ENCODE results near the gene WDR27.
"Not testable (repeated sequence)": the region's sequence is repeated elsewhere in the genome, so short reads cannot be mapped to it uniquely, and the experiment has no call there.

WDR27 gene

DNA sequence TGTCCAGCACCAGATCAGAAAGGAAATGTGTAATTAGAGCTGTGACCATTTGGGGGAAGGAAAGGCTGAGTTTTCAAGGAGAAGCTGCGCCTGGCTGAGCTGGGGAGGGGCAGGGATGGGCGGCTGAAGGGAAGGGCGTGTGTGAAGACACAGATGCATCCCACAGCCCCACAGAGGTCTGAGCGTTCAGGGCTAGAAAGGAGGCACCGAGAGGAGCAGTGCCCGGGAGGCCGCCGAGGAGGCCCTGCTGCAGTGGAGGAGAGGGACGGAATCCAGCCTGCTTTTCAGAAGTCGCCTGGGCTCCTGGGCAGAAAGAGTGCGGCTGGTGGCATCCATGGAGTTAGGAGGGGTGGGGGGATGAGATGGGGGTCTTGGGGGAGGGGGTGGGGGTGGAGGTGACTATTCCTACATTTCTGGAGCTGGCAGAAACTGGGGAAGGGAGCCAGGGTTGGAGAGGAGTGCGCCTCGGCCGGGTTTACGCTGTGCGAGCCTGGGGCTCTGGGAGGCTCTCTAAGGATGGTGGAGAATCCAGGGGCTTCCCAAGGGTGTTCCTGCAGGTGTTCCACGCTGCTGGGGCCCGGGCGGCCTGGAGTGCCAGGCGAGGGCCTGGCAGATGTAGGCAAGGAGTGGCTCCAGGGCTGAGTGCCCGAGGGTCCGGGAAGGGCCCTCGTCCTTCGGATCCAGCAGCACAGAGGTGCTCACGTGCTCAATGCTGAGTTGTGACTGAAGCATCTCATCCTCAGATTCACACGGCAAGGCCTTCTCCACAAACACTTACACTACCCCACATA is 41.8 kb downstream of the WDR27 start:
- no peak for DNase-seq

DNA sequence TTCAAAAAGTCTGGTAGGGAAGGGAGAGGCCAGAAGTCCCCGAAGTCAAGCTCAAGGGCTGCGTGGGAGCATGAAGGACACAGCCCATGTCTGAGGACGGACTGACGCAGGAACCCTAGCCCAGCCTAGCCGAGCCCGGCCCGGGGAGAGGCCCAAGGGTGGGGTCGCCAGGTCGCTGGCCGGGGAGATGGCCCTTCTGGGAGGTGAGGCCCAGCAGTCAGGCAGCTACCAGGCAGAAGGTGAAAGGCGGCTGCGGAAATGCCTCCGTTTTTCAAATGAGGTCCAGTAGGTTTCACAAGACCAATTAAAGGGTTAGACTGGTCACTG is 44.6 kb downstream of the WDR27 start:
- DNase-seq = no peak

DNA sequence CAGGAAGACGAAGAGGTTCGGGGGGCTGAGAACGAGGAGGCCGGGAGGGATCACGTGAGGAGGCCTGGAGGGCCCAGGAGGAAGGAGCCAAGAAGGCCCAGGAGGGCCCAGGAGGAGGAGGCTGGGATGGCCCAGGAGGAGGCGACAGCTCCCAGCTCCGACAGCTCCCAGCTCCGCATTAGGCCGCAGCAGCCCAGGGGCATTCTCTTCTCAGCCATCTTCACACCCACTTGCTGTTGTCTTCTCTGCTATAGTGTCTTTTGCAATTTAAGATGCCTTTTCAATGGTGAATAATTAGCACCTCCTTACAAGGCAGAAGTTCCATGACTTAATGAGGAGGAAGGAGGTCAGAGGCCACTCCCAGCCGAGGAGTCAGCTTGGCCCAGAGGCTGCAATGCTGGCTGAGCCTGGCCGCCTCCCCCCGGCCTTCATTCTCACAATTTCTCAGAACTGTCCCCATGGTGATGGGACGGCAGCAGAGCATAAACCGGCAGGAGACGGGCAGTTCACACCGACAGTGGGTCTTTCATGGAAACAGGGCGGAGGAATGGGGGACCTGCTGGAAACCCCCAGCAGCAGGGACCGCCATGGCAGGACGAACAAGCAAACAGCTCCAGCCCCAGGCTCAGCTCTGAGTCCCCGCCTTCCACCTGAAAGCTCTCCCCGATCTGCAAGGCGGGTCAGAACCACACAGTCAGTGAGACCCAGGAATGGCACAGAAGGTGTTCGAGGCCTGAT is 45.1 kb downstream of the WDR27 start:
- no peak for DNase-seq

DNA sequence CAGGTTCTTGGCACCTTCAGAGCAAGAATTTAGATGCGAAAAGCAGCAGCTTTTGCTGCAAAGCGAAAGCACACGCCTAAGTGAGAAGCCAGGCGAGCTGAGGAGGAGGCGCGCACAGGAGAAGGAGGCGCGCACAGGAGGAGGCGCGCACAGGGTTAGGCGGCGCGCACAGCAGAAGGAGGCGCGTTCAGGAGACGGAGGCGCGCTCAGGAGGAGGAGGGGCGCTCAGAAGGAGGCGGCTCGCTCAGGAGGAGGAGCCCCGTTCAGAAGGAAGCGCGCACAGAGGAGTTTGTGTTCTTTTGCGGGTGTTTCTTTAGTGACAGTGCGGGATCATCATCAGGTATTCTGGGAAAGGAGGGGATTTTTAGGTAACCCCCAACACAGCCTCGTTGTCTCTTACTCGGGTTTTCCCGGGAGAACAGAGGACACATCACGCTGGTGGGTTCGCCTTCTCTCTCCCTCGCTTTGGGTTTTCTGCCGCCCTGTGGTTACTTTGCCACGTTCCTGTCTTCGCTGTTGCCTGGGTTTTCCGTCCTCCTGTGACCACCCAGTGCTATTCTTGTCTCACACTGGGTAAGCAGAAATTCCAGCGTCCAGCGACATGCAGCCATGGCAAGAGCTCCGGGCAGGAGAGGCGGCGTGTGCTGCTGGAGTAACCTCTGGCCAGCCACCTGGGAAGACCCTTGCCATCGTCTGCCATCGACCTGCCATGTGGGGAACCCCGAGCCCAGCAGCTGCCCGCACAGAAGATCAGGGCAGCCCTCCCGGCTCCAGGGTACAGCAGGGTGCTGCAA is 47.0 kb downstream of the WDR27 start:
- peak in 2 of 4 experiments; percentile 37 to 71 for DNase-seq

DNA sequence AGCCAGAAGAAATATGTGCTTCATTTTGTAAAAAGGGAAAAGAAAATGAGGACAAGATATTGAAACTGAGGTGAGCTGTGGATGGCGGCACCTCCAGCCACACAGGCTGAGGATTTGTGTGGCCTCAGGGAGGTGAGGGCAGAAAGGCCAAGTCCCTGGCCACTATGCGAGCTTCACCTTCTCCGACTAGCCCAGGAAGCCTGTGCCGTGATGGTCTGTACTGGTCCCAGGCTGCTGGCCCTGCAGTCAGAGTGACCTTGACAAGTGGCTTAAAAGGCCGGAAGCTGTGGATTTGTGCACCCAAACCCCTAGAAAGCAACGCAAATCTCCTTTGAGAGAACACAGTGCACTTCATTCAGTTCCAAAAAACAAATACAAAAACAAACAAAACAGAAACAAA is 48.1 kb downstream of the WDR27 start:
- DNase-seq = no peak

DNA sequence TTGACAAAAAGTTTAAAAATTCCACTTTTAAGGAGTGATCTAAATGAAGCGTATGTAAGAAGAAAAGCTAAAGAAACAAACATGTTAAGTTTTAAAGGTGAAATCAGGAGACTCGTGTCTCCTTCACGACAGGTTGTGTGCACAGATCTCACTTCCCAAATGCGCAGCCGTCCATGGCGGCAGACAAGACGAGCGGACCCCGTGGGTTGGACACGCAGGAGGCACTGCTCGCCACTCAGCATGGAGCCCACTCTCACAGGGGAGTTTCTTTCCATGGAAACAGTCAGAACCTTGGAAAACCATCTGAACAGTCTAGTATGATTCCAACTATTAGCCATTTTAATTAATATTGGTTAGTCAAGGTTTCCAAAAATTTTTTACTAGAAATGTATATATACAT is 48.9 kb downstream of the WDR27 start:
- no peak for DNase-seq

DNA sequence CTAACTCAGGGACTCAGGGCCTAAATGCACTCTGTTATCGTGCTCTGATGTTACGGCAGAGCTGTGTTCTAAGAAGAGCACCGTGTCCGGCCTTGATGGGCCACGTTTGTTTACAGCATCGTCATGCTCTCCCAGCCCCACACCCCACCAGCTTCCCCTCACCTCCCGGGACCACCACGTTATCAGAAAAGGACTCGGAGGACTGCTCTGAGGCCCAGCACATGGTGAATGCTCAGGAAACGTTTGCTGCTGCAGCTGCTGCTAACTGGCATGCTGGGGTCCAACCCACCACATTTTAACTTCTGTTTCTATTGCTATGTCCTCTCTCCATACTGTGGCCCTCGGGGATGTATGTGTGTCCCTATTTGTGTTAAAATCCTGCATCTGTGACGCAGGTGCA is 50.3 kb downstream of the WDR27 start:
- DNase-seq = no peak

DNA sequence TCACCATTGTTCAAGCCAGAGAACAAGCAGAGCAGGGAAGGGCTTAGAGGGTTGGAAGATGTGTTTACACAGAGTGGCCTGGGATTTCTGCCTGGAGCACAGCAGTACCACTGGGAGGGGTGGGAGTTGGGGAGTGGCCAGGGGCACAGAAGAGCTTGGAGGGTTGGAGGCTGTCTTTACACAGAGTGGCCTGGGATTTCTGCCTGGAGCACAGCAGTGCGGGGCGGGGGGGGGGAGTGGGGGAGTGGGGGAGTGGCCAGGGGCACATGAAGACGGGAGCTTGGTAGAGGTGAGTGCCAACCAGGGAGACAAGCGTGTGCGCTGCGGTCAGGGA is 50.9 kb downstream of the WDR27 start:
- DNase-seq = no peak

DNA sequence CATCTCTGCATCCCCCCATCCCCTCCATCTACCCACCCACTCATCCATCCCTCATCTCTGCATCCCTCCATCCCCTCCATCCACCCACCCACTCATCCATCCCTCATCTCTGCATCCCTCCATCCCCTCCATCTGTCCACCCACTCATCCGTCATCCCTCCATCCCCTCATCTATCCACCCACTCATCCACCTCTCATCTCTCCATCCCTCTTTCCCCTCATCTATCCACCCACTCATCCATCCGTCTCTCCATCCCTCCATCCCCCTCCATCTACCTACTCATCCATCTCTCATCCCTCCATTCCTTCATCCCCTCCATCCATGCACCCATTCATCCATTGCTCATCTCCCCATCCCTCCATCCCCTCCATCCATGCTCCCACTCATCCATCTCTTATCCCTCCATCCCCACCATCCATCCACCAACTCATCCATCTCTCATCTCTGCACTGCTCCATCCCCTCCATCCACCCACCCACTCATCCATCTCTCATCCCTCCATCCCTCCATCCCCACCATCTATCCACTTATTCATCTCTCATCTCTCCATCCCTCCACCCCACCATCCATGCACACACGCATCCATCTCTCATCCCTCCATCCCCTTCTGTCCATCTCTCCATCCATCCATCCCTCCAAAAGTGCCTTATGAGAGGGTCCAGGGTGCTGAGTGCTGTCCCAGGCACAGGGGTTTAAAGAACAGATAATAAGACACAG is 51.4 kb downstream of the WDR27 start:
- DNase-seq = no peak

DNA sequence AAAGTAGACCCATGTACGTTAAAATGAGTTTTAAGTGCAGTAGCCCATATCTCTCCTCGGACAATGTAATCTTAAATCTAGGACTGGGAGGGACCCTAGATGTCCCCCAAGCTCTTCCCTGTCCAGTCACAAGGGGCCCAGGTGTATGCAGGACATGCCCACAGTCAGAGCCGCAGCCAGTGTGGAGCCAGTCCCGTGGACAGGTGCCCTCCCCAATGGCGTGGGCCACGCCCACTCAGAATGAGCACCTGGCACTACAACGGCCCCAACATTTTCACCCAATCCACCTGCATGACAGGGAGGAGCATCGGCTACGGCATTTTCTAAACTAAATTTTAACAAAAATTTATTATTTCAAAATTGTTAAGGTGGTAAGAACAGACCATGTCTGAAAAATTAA is 53.2 kb downstream of the WDR27 start:
- no peak for DNase-seq

DNA sequence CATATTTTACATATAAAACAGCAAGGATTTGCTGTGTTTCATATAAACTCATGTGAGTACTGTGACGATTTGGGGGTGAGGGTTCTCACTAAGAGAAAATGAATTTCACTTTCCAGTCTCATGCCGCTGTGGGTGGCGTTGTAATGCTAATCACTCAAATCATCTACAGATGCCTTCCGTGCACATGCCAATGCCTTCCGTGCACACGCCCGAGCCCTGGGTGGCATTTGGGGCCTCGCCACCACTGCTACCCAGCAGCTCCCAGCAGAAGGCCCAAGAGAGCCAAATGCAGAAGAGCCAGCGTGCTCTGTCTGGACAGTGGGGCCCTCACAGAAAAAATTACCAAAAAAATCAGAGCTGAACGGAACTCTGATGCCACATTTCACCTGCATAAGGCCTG is 53.7 kb downstream of the WDR27 start:
- DNase-seq = no peak

DNA sequence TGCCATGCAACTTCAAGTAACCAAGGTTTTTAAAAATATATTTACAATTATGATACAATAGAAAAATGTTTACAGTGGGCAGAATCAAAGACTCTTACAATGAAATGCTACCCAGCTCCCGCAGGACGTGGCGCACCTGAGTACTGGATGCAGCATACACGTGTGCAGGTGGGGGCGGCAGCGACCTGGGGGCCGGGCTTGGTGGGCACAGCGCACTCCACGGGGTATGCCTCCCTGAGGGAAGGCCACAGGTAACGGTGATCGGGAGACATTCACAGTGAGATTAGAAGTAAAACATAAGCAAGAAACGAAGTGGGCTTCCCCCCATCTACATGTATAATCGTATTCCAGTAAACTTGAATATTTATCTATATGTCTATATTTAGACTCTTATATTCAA is 54.2 kb downstream of the WDR27 start:
- DNase-seq = no peak

DNA sequence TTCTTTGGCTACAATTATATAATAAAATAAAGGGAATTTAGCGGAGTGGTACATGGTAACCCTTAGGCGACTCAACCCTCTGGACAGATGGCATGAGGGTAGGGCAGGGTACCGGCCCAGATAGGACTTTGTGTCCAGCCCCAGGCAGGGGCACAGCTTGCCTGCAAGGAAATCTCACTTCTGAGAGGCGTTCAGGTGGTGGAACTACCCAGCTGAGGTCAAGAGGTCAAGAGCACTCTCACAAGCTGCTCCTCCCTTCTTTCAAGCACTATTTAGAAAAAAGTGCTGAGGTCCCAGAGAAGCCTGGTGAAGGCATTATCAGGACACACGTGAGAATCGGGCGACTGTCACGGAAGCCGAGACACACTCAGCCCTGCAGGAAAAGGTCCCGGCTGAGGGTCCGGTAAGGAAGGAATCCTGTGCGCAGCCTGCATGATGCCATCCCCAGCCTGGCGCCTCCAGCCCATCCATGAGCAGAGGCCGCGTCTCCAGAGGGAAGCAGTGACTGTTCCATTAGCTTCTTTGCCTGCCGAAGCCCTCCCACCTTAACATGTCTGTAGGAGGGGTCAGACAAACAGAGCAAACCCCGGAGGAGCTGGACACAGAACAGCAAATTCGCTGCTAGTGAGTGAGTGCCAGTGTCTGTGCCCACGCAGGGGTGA is 54.8 kb downstream of the WDR27 start:
- DNase-seq = no peak

DNA sequence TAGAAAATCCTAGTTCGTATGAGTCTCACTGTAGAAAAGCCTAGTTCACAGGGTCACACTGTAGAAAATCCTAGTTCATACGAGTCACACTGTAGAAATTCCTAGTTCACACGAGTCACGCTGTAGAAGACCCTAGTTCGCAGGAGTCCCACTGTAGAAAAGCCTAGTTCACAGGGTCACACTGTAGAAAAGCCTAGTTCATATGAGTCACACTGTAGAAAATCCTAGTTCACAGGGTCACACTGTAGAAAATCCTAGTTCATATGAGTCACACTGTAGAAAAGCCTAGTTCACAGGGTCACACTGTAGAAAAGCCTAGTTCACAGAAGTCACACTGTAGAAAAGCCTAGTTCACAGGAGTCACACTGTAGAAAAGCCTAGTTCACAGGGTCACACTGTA is 56.4 kb downstream of the WDR27 start:
- not testable (repeated sequence) for DNase-seq

DNA sequence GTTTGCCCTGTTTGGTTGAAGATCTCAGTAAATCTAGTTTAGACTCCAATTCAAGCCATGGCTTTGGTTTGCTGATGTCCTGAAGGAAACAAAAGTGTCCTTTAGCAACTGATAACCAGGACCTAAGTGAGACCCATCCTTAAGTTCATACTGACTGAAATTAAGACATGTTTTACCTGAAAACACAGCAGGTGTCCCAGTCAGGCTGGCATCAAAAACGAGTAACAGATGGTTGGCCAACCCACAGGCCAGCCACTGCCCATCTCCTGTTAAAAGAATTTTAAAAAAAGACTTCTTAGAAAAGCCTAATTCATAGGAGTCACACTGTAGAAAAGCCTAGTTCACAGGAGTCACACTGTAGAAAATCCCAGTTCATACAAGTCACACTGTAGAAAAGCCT is 58.3 kb downstream of the WDR27 start:
- no peak for DNase-seq

DNA sequence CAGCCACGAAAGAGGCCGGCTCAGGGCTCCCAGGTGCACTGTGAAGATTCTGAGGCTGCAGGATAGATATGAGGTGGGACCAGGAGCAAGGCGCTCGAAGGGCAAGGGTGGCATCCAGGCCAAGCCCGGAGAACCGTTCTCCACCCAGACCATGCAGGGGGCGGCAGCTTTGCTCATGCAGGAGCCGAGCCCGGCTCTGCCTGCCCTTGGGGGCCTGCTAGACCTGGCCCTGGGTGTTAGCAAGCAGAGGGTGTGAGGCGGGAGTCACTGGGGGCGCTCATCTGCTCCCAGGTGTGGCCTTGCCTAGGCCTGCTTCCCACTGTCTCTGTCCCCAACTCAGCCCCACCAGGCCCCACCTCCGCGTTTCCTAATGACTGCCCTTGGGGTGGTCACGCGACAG is 59.4 kb downstream of the WDR27 start:
- no peak for DNase-seq

DNA sequence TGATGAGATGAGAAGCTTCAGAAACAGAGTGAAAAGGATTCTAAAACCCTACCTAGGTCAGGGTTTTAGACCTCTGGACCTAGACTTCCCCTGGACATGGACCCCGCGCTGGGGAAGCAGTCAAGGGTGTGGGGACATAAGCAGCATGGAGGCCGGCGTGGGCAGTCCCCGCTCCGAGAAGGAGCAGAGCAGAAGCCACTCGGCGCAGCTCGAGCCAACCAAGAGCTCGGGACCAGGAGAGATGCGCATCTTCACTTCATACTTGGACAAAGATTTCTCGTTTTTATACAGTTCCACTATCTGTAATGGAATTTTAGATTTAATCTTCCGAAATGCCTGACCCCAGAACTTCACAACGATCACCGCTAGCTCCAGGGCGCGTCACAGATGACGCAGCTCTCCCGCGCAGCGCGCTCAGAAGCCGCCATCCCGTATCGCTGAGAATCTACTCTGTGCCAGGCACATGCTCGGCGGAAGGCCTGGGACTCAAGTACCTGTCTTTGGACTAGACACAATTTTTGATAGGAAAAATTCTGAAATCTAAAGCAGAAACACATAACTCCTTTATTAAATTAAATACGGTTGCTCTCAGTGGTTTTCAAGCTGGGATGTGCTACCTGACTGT is 60.3 kb downstream of the WDR27 start:
- no peak for DNase-seq

DNA sequence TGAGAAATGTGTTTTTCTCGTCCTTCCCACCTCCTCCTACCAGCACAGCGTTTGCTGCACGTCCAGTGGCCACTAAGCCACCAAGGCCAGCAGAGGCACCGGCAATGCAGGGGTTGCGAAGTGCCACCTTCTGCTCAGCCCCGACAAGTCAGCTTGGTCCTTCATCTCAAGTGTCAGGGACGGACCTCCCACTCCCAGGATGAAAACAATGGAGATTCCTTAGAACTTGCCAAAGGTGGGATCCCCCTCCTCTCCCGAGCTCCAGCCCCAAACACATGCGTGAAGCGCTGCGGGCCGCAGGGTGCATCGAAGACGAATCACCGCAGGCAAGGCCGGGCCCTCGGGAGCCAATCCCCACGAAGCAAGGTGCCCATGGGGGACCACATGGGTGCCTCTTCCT is 60.8 kb downstream of the WDR27 start:
- DNase-seq = no peak

DNA sequence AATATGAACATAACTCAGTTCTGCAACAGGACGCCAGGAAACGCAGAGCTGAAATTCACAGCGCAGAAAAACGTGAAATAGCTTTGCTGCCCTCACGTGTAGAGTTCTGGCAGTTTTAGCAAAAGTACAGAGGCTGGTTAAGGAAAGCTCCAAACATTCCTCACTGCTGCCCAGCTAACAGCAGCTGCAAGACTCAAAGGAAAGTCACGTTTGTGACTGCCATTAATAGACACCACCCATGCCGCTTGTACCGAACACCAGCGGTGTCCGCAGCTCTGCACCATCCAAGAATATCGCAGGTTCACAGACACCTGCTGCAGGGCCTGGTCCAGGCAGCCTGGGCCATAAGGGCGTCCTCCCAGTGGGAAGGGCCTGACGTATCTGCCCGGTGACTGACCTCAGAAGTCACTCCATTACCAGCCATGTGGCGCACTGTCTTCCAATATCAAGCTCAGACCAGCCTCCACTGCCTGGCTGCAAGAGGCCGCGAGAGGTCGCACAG is 61.4 kb downstream of the WDR27 start:
- no peak for DNase-seq

DNA sequence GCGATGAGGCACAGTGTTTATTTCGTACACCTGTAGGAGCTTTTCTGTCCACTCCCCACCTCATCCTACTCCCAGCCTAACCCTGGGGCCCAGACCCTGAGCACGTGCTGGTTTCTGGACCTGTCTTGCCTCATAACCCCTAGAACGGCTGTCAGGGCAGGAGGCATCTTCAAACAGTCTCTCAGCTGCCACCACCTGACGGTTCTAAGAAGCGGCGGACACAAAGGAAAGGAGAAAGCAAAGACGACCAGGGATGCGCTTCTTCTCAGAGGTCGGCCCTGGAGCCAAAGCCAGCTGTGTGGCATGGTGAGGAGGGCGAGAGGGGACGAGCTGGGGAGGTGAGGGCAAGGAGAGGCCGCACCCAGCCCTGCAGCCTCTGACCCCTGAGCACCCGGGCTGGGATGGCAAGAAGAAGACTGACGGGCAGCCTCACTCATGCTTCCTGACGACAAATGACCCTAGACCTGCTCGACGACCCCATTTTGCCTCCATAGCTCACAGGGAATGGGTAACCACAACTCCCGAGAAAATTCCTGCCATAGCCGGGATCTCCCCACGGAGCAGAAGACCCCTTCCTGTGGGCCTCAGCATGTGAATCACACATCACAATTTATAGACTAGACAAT is 62.1 kb downstream of the WDR27 start:
- DNase-seq = no peak

DNA sequence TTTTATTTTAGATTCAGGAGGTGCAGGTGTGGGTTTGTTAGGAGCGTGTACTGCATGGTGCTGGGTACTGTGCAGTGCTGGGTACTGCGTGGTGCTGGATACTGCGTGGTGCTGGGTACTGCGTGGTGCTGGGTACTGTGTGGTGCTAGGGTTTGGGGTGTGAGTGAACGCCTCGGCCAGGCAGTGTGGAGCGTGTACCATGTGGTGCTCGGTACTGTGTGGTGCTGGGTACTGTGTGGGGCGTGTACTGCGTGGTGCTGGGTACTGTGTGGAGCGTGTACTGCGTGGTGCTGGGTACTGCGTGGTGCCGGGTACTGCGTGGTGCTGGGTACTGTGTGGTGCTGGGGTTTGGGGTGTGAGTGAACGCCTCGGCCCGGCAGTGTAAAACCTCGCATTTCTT is 62.9 kb downstream of the WDR27 start:
- no peak for DNase-seq

DNA sequence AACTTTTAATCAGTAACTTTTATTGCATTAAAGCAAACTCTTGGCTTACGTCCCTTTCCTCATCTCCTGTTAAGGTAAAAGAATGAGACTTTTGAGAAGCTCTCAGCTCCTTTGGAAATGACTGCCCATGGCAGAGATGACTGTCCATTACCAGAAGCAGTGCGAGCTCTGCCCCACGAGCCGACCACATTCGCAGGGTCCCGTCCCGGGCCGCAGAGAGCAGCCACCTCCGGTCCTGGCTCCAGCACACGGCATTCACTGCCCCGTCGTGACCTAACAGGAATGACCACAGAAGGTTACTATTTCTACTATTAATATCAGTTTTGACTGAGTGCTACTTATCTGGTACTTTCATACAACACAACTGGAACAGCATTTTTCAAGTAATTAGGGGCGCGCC is 63.4 kb downstream of the WDR27 start:
- DNase-seq = no peak

Data from activated naive CD4-positive, alpha-beta T cell (primary cell).